Measurements from ENCODE around the gene KIAA0232.

Gene KIAA0232

DNA sequence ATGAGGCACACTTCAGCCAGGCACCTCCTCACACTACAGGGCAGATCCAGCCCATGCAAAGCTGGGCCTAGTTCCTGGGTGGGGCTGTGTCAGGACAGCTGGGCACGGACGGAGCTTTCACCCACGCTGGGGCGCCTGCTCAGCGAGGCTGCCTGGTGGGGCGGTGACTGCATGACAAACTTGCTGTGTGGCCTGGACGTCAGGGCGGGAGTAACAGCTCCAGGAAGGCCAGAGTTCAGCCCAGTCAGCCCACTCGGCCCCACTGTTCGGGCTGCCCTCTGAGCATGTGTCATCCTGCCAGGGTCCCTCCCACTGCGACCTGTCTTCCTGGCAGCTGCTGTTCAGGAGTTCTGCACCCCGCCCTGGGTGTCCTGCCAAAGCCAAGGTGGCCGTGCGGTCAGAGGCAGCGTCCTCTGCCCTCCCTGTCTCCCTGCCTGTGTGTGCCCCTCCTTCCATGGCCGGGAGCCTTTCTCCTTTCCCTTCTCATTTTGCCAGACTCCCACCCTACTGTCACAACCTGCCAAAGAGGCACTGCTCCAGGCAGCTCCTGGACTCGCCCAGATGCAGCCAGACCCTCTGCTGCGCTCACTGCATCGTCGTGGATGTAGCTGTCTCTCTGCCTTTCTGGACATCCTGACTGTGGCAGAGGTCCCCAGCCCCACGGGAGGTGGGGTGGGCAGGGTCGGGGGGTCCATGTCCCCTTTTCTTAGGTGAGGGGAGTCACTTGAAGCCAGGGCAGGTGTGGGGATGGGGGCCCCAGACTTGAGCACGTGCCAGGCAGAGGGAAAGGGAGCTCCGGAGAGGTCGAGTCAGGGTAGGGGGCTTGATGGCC lies 33.0 kb upstream of the KIAA0232 start:
- no peak for DNase-seq (ENCODE audit: low read depth)
- no peak overlapping the region for H3K4me3 ChIP-seq (ENCODE audit: low read depth, low read length)
- in situ Hi-C loops (cut with HindIII; ENCODE audit: low sequenced_read_pairs) = no loop called here
- no peak for TF ChIP-seq CTCF (IDR thresholded peaks at IDR 0.05; ENCODE audit: low read depth, low read length, missing control alignments)

DNA sequence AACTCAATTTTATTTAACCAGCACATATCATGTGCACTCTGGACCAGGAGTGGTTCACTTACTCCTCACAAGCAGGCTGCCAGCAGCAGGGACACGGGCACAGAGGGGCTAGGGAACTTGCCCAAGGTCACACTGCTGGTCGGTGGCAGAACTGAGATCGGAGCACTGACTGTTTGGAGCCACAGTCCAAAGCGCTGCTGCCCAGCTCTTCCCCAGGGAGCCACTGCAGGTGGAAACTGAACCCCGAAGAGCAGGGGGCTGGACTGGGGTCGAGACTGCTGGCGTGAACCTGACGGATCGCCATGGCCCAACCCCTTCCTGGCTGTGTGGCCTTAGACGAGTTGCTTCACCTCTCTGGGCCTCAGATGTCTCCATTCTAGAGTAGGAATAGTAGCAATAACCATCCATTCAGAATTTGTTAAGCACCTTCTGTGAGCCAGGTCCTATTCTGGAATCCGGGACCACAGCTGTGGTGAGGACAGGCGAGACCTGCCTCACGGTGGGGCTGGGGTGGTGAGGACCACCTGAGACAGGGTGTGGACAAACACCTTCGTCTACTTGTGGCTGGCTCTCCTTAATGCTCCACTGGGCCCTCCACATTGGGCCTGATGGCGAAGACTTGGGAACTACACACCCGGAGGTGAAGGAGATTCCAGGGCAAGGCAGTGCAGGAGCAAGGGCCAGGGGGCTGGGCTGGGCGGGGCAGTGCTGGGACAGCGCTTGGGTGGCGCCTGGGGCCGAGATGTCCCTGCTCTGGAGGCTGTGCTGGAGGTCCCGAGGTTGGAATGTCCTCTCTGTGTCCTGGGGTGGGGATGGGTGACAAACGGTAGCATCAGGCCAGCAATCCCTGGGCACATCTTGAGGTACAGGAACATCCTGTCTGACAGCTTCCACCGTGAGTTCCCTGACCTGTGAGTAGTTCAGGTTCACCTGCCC lies 32.0 kb upstream of the KIAA0232 start:
- H3K4me3 ChIP-seq (ENCODE audit: low read depth, low read length) = no peak overlapping the region
- no peak for TF ChIP-seq CTCF (IDR thresholded peaks at IDR 0.05; ENCODE audit: low read depth, low read length, missing control alignments)
- in situ Hi-C loops (cut with HindIII; ENCODE audit: low sequenced_read_pairs) = no loop called here
- no peak for DNase-seq (ENCODE audit: low read depth)

DNA sequence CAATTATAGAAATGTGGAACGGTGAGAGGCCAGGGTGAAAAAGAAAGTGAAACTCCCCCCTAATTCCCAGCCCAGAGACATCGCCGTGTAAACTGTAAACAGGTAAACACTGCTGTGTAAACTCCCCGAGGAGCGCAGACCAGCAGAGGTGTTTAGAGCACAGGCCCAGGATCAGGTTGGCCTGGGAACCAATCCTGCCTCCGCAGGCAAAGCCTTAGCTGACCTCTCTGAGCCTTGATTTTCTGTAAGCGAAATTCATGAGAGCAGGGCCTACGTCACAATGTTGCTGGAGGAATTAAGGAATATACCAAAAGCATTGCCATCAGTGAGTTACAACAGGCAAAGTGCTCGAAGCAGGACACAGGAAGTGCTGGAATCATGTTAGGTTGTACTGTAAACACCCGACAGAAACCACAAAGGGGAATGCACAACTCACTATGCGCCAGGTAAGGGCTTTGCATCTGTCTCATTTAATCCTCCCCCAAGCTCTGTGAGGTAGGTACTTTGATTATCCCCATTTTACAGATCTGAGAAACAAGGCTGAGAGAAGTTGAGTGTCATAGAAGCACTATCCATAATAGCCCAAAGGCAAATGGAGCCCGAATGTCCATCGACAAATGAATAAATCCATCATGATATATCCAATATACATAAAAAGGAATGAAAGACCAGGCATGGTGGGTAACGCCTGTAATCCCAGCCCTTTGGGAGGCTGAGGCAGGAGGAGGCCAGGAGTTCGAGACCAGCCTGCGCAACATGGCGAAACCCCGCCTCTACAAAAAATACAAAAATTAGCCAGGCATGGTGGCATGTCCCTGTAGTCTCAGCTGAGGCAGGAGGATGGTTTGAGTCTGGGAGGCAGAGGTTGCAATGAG lies 30.7 kb upstream of the KIAA0232 start:
- DNase-seq (ENCODE audit: low read depth) = no peak
- in situ Hi-C loops (cut with HindIII; ENCODE audit: low sequenced_read_pairs) = no loop called here
- TF ChIP-seq CTCF (IDR thresholded peaks at IDR 0.05; ENCODE audit: low read depth, low read length, missing control alignments) = no peak
- no peak overlapping the region for H3K4me3 ChIP-seq (ENCODE audit: low read depth, low read length)

DNA sequence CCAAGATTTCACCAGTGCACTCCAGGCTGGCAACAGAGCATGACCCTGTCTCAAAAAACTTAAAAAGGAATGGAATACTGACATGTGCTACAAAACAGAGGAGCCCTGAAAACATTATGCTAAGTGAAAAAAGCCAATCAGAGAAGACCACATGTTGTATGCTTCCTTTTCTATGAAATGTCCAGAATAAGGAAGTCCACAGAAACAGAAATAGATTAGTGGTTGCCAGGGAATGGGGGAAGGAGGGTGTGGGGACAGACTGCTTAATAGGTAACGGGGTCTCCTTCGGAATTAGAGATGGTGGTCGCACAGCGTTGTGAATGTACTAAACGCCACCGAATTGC lies 30.1 kb upstream of the KIAA0232 start:
- DNase-seq (ENCODE audit: low read depth) = no peak
- TF ChIP-seq CTCF (IDR thresholded peaks at IDR 0.05; ENCODE audit: low read depth, low read length, missing control alignments) = no peak
- in situ Hi-C loops (cut with HindIII; ENCODE audit: low sequenced_read_pairs) = no loop called here
- no peak overlapping the region for H3K4me3 ChIP-seq (ENCODE audit: low read depth, low read length)

DNA sequence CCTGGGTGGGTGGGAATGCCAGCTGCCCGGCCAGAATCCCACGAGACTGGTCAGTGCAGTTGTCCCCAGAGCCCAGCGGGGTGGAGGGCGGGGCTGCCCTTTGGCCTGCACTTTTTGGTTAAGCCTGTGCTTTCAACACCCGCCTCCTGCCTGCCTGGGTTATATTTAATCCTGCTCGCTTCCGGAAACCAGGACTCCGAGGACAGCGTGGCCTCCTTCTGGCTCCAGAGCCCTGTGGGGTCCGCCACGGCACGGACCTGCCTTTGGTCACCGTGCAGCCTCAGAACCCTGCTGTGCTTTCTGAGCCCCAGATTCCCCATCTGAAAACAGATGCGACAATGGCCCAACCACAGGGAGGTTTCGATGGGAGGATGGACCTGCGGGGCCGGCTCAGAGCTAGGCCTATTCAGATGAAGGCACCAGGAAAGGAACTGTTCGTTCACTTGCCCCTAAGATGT lies 29.4 kb upstream of the KIAA0232 start:
- in situ Hi-C loops (cut with HindIII; ENCODE audit: low sequenced_read_pairs) = no loop called here
- H3K4me3 ChIP-seq (ENCODE audit: low read depth, low read length) = no peak overlapping the region
- no peak for TF ChIP-seq CTCF (IDR thresholded peaks at IDR 0.05; ENCODE audit: low read depth, low read length, missing control alignments)

DNA sequence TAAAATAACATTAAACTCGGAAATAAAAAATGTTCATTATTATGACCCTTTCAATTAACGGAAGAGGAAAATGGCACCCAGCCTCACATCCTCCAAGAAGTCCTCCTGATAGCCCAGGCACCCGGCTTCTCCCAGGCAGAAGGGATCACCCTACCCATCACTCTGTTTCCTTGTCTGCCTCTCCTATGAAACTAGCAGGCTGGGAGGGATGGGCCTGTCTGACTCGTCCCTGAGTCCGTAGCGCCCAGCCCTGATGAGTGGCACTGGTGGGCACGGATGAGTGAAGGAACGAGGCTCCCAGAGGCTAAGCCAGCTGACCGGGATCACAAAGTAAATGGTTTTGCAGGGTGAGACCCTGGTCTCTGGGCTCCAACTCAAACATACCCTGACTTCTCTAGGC lies 28.6 kb upstream of the KIAA0232 start:
- in situ Hi-C loops (cut with HindIII; ENCODE audit: low sequenced_read_pairs) = no loop called here
- no peak overlapping the region for H3K4me3 ChIP-seq (ENCODE audit: low read depth, low read length)
- DNase-seq (ENCODE audit: low read depth) = no peak
- TF ChIP-seq CTCF (IDR thresholded peaks at IDR 0.05; ENCODE audit: low read depth, low read length, missing control alignments) = no peak

More for the DNA sequence above, 29.4 kb upstream of the KIAA0232 start:
- no peak for DNase-seq (ENCODE audit: low read depth)

All from astrocyte of the cerebellum (primary cell).